DOHH2 (cell line): Measurements from ENCODE around the gene DNAI1.

Source experiments
- CTCF ChIP-seq: fragments of 200-600 bp; sonication (generic); IDR thresholded peaks from one replicate; pipeline ENCODE4 v1.5.1; 2014; ENCODE audit warnings: antibody characterized with exemption, mild to moderate bottlenecking, low read depth, low read length; ENCODE audit not compliant: poor library complexity, severe bottlenecking
- EZH2phosphoT487 ChIP-seq: fragments of 200-600 bp; sonication (generic); IDR thresholded peaks from 2 replicates; pipeline ENCODE4 v1.6.1; 2017; ENCODE audit warnings: borderline replicate concordance, mild to moderate bottlenecking, antibody characterized with exemption, low read length, moderate library complexity, mixed read lengths

- TF ChIP-seq CTCF (no peak), EZH2phosphoT487 (no peak)
These were observed 91.5 kb downstream of the DNAI1 start for GRCh38 chr9:34550016-34550680.
